Astrocyte (in vitro differentiated cells and primary cell): ENCODE data around the gene PLA2G4F. TPM values are rescaled to one million over a fixed set of nuclear protein-coding genes. Genes with fewer than 3 reads are reported as not detected.

Source experiments
- DNase-seq: peaks from one replicate; pipeline ENCODE4 v3.0.0-alpha.2; 2010; ENCODE audit warnings: low read depth
- FAIRE-seq: peaks from 2 replicates; lab custom pipeline; 2011; peaks lifted over from hg19 to GRCh38; lab: Jason Lieb, UNC
- H2AFZ ChIP-seq: 2 replicates; pipeline ENCODE4 v1.6.0; 2012; ENCODE audit warnings: low read depth, low read length, inconsistent platforms
- H3K27ac ChIP-seq: 2 replicates; pipeline ENCODE4 v1.5.1; 2011; ENCODE audit warnings: low read depth, low read length, inconsistent platforms
- H3K27me3 ChIP-seq: 2 replicates; pipeline ENCODE4 v1.6.0; 2011; ENCODE audit warnings: low read length, inconsistent platforms; ENCODE audit not compliant: insufficient read depth
- H3K36me3 ChIP-seq: 2 replicates; pipeline ENCODE4 v1.5.1; 2011; ENCODE audit warnings: low read length, inconsistent platforms; ENCODE audit not compliant: insufficient read depth
- H3K4me1 ChIP-seq: 2 replicates; pipeline ENCODE4 v1.5.1; 2011; ENCODE audit warnings: low read length, inconsistent platforms; ENCODE audit not compliant: insufficient read depth
- H3K4me2 ChIP-seq: 2 replicates; pipeline ENCODE4 v1.6.0; 2012; ENCODE audit warnings: low read length, inconsistent platforms
- H3K4me3 ChIP-seq: 2 replicates; pipeline ENCODE4 v1.5.1; 2011; ENCODE audit warnings: low read depth, mild to moderate bottlenecking, low read length, inconsistent platforms; ENCODE audit not compliant: insufficient read depth
- H3K79me2 ChIP-seq: 2 replicates; pipeline ENCODE4 v1.6.0; 2012; ENCODE audit warnings: mild to moderate bottlenecking, low read length, inconsistent platforms; ENCODE audit not compliant: insufficient read depth
- H3K9ac ChIP-seq: 2 replicates; pipeline ENCODE4 v1.6.0; 2012; ENCODE audit warnings: mild to moderate bottlenecking, low read length, inconsistent platforms
- H3K9me3 ChIP-seq: 2 replicates; pipeline ENCODE4 v1.5.1; 2012; ENCODE audit warnings: low read depth, mild to moderate bottlenecking, low read length, inconsistent platforms; ENCODE audit not compliant: insufficient read depth
- H4K20me1 ChIP-seq: 2 replicates; pipeline ENCODE4 v1.6.0; 2012; ENCODE audit warnings: low read length, inconsistent platforms; ENCODE audit not compliant: insufficient read depth
- H3K27ac Mint-ChIP-seq: one replicate; pipeline ENCODE4 v1.8.0; 2021; ENCODE audit warnings: mild to moderate bottlenecking, mixed read lengths; ENCODE audit not compliant: unreplicated experiment
- H3K27me3 Mint-ChIP-seq: one replicate; pipeline ENCODE4 v1.8.0; 2021; ENCODE audit warnings: low read depth, mixed read lengths; ENCODE audit not compliant: unreplicated experiment
- H3K36me3 Mint-ChIP-seq: one replicate; pipeline ENCODE4 v1.8.0; 2021; ENCODE audit warnings: low read depth, mixed read lengths; ENCODE audit not compliant: unreplicated experiment
- H3K4me1 Mint-ChIP-seq: one replicate; pipeline ENCODE4 v1.8.0; 2021; ENCODE audit warnings: low read depth, mixed read lengths; ENCODE audit not compliant: unreplicated experiment
- H3K4me3 Mint-ChIP-seq: one replicate; pipeline ENCODE4 v1.8.0; 2021; ENCODE audit warnings: mild to moderate bottlenecking, moderate library complexity, mixed read lengths; ENCODE audit not compliant: unreplicated experiment
- H3K9me3 Mint-ChIP-seq: one replicate; pipeline ENCODE4 v1.8.0; 2021; ENCODE audit warnings: mild to moderate bottlenecking, mixed read lengths; ENCODE audit not compliant: unreplicated experiment
- CTCF ChIP-seq: IDR thresholded peaks from 2 replicates; pipeline ENCODE4 v1.5.1; 2011; ENCODE audit warnings: low read depth, mild to moderate bottlenecking, inconsistent platforms, low read length, moderate library complexity; ENCODE audit not compliant: insufficient read depth
- EZH2 ChIP-seq: IDR thresholded peaks from 2 replicates; pipeline ENCODE4 v1.6.1; 2012; ENCODE audit warnings: mild to moderate bottlenecking, low read length, inconsistent platforms; ENCODE audit not compliant: insufficient read depth
- microRNA-seq: library from miRNA; unstranded; fragments of <30 nt; microRNA quantifications from one replicate; pipeline ENCODE4 v1.2.0, GENCODE V29; 2020
- total RNA-seq: library from RNA; stranded (reverse); gene quantifications from 2 replicates; pipeline ENCODE4 v1.2.1, GENCODE V29; 2021

Gene PLA2G4F
- total RNA-seq, 1 donor from 2014 or later: 0.30 TPM

- Histone ChIP-seq H3K4me2 (no peak overlapping the region), H3K4me3 (no peak overlapping the region), H3K27me3 (peaks cover 9% of the 10 kb centered on the region), H3K4me1 (no peaks in the 10 kb centered on the region), H3K9me3 (no peaks in the 10 kb centered on the region), H3K36me3 (no peaks in the 10 kb centered on the region), H4K20me1 (no peaks in the 10 kb centered on the region), H2AFZ (no peak overlapping the region), H3K79me2 (no peaks in the 10 kb centered on the region), H3K27ac (no peak overlapping the region), H3K9ac (no peak overlapping the region)
- Mint-ChIP-seq H3K27ac (no peak overlapping the region), H3K4me1 (peaks cover 7% of the 10 kb centered on the region), H3K36me3 (no peaks in the 10 kb centered on the region), H3K9me3 (no peaks in the 10 kb centered on the region), H3K4me3 (no peak overlapping the region), H3K27me3 (peaks cover 35% of the 10 kb centered on the region)
- DNase-seq: no peak
- FAIRE-seq: no peak
- TF ChIP-seq EZH2: no peak
- no peak for TF ChIP-seq CTCF
These were observed 65.7 kb downstream of the PLA2G4F start for GRCh38 chr15:42090781-42091180.

- Histone ChIP-seq H3K9me3 (no peaks in the 10 kb centered on the region), H3K27ac (no peak overlapping the region), H3K79me2 (no peaks in the 10 kb centered on the region), H3K36me3 (no peaks in the 10 kb centered on the region), H3K27me3 (peaks cover 9% of the 10 kb centered on the region), H3K4me1 (no peaks in the 10 kb centered on the region), H2AFZ (no peak overlapping the region), H3K4me2 (no peak overlapping the region), H3K4me3 (no peak overlapping the region), H4K20me1 (no peaks in the 10 kb centered on the region), H3K9ac (no peak overlapping the region)
- H3K4me1 Mint-ChIP-seq: peaks cover 7% of the 10 kb centered on the region
- peaks cover 35% of the 10 kb centered on the region for H3K27me3 Mint-ChIP-seq
- DNase-seq (no peak), FAIRE-seq (no peak)
- no peak overlapping the region for H3K4me3 Mint-ChIP-seq
- no peaks in the 10 kb centered on the region for H3K9me3 Mint-ChIP-seq
- no peaks in the 10 kb centered on the region for H3K36me3 Mint-ChIP-seq
- no peak for TF ChIP-seq EZH2
- no peak for TF ChIP-seq CTCF
- H3K27ac Mint-ChIP-seq: no peak overlapping the region
These were observed 66.1 kb downstream of the PLA2G4F start for GRCh38 chr15:42090370-42090769.

GRCh38 chr15:42089942-42090341, 66.5 kb downstream of the PLA2G4F start:
- Histone ChIP-seq H3K9me3 (no peaks in the 10 kb centered on the region), H2AFZ (no peak overlapping the region), H3K36me3 (no peaks in the 10 kb centered on the region), H4K20me1 (no peaks in the 10 kb centered on the region), H3K4me2 (no peak overlapping the region), H3K4me1 (no peaks in the 10 kb centered on the region), H3K27me3 (peaks cover 9% of the 10 kb centered on the region), H3K27ac (no peak overlapping the region), H3K4me3 (no peak overlapping the region), H3K79me2 (no peaks in the 10 kb centered on the region), H3K9ac (no peak overlapping the region)
- Mint-ChIP-seq H3K36me3 (no peaks in the 10 kb centered on the region), H3K27ac (no peak overlapping the region), H3K9me3 (no peaks in the 10 kb centered on the region), H3K4me1 (peaks cover 7% of the 10 kb centered on the region), H3K27me3 (peaks cover 35% of the 10 kb centered on the region), H3K4me3 (no peak overlapping the region)
- DNase-seq: no peak
- FAIRE-seq: no peak
- TF ChIP-seq CTCF: no peak
- TF ChIP-seq EZH2: no peak

Small RNA genes within 50 kb of the gene (microRNA-seq; reads per million reads assigned to microRNA genes)
- gene MIR627: 18.1 reads per million, percentile 44 among the genes with 10 or more reads in this experiment

Other genes with a start within 250 kb of the PLA2G4F start
- 46.4 and 51.4 TPM in 2 replicates for gene EHD4, start 184.1 kb downstream of the PLA2G4F start, total RNA-seq
- not detected in 2 replicates for gene PLA2G4E, start 135.6 kb downstream of the PLA2G4F start, total RNA-seq
- gene PLA2G4D, start 62.1 kb downstream of the PLA2G4F start, total RNA-seq: not detected in 2 replicates
- 60.6 and 63.0 TPM in 2 replicates for gene VPS39, start 51.7 kb upstream of the PLA2G4F start, total RNA-seq
- gene GANC, start 116.6 kb upstream of the PLA2G4F start, total RNA-seq: 12.5 and 13.4 TPM in 2 replicates
- 39.6 and 40.9 TPM in 2 replicates for gene TMEM87A, start 116.8 kb upstream of the PLA2G4F start, total RNA-seq
- gene CAPN3, start 202.9 kb upstream of the PLA2G4F start, total RNA-seq: 0.38 and 0.57 TPM in 2 replicates